GM20431 (cell line): Measurements from ENCODE around the gene INAFM2.

ENCODE experiments used
- in situ Hi-C: fragments of 300-500 bp; cut with MseI, MboI; formaldehyde crosslinking; loops from one replicate; pipeline ENCODE4 v1.15.0; 2020; ENCODE audit warnings: low sequenced_read_pairs; ENCODE audit not compliant: unreplicated experiment

INAFM2 gene

DNA sequence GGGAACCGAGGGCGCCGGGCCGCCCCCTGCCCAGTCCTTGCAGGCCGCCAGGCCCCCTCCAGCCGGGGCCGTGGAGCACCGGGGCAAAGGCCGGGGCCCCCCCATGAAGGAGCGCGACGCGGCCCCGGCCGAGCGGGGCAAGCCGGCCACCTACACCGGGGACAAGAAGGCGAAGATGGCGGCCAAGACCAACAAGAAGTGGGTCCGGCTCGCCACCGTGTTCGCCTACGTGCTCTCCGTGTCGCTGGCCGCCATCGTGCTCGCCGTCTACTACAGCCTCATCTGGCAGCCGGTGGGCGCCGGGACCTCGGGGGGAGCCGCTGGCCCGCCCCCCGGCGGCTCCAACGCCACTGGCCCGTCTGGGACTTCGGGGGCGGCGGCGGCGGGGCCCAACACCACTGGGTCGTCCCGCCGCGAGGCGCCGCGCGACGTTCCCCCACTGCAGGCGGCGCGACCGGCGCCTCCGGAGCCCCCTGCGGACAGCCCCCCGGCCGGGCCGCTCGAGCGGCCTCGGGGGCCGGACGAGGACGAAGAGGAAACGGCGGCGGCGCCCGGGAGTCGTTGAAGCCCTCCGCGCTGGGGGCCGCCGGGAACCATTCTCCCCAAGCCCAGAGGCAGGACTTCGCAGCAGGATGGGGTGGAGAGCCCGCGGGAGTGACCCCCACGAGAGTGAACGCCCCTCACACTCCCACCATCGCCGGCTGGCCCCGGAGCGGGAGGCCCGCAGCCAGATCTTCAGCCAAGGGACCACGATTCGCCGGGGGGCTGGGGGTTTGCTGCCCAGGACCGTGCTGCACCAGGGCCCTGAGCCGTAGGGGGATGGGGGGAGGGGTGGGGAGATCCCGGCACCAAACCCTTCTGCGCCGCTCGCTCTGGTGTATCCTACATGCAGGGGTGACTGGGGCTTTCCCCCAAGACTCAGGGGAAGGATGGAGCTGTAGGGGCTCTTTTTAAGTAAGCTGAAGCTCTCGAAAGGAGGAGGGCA, 753 bp downstream of the INAFM2 start:
- in situ Hi-C loops, result no loop called here

DNA sequence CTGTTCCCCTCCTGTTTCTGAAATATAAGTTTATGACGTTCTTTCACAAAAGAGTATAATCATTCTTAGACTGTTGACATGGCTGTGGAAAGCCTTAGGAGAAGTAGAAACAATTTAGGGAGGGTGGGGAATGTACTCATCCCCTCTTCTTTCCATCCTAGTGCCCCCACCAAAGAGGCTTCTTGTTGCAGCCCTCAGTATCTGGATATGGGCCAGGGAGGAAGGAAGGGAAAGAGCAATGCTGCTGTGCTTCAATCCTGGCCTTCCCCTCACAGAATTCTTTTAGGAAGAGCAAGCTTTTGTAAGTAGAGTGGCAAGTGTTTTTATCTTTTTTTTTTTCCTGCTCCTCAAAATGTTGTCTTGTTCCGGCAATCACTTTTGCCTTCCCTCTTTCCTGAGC, 1.7 kb downstream of the INAFM2 start:
- in situ Hi-C loops, result no loop called here

DNA sequence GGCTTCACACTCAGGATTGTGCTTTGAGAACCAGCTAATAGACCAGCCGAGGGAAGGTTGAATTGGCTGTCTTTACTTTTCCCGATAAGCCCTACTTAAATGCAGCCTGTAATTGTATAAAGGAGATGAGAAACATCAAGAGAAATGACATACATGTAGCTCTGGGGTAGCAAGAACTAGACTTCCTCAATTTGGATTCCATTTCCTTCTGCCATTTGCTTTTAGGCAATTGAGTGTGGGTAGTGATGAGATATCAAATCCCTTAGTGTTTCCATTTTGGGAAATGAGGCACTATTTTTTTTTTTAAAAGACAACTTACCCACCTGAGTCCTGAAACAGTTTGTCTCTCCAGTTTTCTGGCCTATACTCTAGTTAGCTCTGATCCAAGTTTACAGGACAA, 2.2 kb downstream of the INAFM2 start:
- in situ Hi-C loops, result no loop called here

DNA sequence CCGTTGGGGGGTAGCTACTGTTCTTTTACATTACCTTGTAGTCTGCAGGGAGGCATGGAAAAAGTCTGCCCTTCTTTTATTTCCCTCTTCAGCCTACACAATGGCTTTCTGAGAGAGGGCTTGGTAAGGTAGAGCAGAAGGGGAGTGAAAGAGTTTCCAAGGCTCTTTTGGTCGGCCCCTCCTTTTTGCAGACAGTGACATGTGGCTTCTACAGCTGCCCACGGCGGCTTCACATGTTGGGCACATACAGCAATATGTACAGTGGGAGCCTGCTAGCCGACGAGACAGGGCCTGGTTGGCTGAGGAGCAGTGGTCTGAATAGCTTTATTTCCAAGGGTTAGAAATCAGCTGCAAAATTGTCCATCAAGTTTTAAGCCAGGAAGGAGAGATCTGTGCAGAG, 4.0 kb downstream of the INAFM2 start:
- in situ Hi-C loops, result no loop called here

DNA sequence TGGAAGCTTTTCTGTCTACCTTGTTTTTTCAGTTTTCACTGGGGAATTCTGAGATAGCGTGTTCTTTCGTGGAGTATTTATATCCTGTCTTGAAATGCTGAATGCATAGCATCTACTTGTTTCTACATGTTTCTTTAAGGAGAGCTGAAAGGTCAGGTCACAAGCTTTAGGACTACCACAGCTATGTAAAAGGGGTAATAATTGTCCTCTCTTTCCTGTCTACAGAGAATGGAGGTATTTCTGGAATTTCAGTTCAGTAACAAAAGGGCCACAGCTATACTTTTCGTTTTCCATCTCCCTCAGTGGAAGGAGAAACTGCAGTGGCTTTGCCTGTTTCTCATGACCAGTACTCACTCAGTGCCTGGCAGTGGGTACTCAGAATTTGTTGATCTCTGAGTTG, 4.7 kb downstream of the INAFM2 start:
- in situ Hi-C loops, result no loop called here

DNA sequence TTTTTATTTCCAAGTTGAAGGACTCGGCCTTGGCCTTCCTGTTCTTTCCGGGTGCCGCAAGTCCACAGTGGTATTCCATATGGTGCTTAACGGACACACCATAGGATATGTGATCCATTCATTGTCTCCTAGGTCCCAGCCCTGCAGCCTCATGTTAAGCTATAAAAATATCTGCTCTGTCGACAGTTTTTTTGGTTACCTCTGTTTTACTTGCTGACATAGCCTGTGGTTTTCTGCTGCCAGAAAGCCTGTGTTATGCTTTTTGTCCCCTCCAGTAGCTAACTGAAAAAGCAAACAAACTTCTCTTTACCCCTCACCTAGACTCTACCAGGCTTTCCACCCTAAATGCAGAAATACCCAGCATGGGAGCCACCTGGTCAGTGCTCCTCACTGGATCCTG, 5.3 kb downstream of the INAFM2 start:
- in situ Hi-C loops, result no loop called here

DNA sequence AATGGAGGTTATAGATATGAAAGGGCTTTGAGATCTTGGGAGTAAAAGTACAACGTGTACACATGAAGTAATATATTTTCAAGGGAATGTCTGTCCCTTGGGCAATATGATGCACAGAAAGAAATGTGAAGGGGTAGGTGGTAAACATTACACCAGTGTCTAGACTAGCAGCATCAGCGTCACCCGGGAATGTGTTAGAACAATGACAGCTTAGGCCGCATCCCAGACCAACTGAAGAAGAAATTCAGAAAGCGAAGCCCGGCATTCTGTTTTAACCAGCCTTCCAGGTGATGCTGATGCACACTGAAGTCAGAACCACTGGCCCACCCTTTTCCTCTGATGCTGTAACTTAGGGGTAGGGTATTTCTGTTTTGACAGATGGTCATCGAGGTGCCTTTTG, 6.3 kb downstream of the INAFM2 start:
- in situ Hi-C loops, result no loop called here

DNA sequence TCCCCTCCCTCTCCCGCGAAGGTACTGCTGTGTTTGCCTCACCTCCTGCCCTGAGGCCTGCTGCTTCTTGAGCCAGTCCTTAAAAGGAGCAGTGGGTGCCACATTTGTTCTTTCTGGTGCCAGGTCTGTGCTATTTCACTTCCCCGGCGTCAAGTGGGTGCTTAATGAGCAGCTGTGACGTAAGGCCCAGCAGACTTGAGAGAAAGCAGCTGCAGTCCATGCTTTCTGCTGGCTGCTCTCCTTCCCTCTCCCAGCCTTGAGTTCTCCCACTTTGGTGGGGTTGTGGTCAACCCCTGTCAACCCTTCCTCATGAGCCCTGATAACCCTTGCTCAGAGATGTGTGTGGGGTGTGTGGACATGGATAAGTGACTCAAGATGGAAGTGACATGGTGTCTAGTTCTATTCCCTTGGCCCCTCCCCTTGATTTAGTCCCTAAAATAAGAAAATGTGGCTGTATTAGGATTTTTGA, 6.9 kb downstream of the INAFM2 start:
- in situ Hi-C loops, result no loop called here

DNA sequence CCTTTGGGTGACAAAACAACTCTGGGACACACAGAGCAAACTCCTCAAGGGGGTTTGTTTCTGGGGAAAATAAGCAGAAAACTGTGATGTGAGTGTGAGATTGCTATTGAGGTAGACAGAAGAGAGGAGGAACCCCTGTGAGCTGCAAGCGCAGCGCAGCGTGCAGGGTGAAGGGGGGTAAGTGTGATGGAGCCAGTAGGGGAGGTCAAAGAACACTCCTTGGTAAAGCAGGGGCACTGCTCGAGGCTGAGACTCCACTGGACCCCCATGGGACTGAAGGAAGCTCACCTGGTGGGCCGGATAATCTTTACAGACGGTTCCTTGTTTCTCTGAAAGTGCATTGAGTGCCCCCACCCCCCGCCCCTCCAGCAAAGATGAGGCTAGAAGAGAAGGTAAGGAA, 7.5 kb downstream of the INAFM2 start:
- in situ Hi-C loops, result no loop called here

DNA sequence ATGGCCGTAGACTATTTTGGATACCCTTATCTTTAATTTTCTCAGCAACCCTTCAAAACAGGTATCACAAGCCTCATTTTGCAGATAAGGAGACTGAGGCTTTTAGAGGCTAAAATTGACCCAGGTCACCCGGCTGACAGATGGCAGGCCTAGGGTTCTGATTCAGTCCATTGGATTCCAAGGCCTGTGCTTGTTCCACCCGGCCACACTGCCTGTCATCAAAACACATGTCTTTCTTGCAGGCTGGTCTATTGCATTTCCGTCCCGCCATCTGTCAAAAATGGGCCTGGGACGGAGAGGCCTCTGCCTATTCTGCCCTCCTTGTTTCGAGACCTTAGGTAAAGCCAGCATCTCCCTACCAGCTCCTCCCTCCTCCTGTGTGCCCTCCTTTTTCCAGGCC, 8.1 kb downstream of the INAFM2 start:
- in situ Hi-C loops, result no loop called here

DNA sequence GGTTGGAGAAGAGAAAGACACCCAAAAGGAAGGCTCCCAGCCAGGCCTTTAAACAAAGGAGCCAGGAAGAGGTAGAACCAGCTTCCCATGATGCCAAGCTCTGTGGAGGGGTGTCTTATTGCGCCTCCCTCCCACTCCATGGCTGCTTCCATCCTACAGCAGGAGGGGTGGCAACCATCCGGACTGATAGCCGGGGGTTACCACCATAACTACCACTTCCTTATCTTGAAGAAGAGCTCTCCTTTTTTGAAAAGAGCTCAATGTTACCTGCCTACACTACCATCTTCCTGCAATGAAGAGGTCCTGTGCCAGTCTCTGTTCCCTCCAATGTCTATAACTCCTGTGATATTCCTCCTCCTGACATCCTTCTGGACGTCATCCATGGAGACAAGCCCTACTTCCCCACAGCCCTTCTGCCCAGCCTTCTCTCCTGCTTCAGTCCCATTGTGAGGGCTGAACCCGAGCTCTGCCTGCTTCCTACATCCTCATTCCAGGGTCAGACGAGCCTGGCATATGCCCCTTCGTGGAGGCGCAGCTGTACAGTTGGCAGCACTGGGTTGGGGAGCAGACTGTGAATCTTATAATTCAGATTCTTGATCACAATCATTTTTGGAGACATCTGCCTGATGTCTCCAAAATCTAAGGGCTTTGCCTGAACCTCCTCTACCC, 8.8 kb downstream of the INAFM2 start:
- in situ Hi-C loops, result no loop called here

DNA sequence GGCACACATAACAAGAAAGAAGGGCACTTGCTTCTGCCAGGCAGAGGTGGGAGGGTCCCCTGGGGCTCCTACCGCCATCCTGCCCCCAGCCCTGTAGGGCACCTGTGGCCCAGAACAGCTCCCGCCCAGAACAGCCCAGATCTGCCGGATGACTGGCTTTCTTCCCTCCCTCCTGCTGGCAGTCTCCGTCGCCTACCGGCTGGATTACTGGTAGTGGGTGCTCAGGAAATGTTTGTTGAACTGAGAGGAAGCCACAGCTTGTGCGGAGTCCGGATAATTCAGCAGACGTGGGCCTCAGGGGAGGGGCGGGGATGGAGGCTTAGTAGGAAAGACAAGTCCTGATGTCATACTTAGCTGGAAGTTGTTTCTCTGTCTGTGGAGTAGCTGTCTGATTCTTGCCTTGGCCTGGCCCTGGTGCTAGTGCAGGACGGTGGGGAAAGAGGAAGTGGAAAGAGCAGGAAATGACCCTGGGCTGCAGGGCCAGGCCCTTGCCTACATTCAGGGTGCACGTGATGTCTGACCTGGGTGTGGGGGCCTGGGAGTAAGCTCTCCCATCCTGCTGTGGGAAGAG, 10.5 kb downstream of the INAFM2 start:
- in situ Hi-C loops, result no loop called here

DNA sequence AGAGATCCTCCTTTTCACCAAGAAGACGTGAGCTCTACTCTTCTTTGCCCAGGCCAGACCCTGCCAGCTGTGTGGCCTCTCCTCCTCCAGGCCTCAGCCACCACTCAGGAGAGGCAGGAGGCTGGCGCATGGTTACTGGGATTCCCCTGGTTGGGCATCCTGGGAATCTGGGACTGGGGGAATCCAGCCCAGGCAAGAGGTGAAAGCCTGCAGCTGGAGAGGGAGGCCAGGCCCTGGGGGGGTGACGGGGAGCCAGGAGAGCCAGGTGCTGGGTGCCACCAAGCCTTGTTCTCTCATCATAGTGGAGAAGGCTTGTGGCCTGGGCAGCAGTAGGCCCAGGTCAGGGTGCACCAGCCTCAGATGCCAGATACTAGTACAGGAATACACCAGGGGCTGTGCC, 11.0 kb downstream of the INAFM2 start:
- in situ Hi-C loops, result no loop called here

DNA sequence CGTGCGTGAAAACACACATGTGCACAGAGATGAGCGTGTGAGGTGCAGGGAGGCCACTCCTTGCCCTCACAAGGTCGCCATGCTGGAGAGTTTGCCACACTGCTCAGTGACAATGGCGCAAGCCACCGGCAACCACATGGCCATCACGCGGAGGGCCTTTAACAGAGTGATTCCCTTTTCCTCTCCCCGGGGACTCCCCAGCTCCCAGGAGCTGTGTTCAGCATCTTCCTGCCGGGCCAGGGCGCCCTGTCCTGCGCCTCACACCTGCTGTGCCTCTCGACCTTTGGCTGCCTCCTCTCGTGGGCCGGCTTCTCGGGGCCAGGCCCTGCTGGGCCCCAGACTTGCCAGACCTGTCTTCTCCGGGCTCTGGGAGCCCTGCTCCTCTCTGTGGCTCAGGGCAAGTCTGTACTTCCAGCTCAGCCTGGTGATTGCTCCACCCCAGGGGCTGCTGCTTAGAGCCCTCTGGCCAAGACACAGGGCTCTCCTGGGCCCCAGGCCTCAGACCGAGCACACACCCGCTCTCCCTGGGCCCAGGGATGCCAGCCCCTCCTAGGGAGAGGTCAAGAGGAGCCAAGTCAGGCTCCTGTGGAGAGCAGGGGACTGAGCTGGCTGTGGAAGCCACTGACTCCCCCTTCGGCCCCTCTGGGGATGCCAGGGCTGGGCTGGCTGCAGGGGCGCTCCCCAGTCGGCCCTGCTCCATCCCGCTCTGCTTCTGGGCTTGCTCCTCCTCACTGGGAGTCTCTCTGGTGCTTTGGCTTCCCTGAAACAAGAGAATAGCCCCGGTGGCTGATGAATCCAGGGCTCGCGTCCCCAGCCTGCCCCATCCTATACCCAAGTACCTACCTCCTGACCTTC, 11.7 kb downstream of the INAFM2 start:
- in situ Hi-C loops, result no loop called here

DNA sequence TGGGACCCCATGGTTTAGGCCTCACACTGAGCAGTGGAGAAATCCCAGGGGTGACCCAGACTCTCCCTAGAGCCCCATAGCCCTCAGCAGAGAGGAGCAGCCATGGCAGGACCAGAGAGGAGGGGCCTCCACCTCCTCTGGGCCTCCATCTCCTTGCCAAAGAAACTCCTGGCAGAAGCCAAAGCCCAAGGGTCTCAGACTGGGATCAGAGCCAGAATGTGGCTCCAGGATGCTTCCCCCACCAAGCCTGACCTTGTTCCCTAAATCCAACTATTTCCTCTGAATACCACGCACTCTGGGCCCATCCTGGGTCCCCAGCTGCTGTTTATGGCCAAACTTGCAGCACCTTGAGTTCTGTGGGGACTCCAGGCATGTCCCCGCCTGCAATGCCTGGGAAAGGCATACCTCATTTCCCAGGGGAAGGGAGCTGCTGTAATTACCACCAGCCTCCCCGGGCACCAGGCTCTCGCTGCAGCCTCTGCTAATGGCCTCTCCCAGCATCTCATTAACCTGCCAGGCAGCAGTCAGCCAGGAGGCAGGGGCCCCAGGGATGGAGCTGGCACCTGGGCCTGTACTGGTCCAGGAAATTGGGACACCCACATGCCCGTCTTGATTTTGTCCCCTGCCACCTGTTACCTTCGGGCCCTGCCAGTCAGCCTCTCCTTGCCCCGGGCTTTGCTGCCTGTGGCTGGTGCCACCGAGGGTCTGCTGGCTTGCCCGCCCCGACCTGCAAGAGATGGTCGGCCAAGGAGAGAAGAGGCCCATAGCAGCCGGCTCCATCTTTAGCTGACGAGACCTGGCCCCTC, 12.6 kb downstream of the INAFM2 start:
- in situ Hi-C loops, result no loop called here

DNA sequence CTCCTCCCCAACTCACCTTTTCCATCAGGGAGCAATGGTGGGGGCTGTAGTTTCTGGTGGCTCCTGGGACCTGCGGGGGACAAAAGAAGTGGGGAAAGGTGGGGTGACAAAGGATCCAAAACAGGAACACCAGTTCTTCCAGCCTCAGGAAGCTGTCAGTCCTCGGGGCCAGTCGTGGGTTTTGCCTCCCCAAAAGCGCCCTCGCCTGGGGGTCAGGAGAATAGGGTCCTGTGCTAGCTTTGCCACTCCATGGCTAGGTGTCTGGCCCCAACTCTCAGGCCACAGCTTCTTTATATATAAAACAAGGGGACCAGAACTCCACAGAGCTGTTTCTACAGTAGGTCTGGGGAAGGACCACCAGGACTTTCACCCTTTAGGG, 13.2 kb downstream of the INAFM2 start:
- in situ Hi-C loops, result no loop called here

DNA sequence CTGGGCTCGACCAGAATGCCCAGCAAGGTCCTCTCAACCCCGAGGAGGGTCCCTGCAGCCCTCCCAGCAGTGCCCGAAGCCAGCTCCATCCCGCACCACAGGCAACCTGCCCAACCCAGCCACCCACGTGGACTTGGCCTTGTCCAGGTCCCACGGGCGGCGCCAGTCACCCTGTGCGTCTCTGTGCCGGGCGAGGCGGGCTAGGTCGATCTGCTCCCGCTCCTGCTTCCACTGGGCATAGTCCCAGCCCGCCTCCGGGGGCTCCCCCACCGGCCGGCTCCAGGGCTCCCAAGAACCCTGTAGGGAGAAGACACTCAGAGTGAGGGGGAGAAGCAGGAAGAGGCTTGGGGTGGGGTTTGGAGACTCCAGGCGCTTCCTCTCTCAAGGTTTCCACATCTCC, 14.1 kb downstream of the INAFM2 start:
- in situ Hi-C loops, result no loop called here

DNA sequence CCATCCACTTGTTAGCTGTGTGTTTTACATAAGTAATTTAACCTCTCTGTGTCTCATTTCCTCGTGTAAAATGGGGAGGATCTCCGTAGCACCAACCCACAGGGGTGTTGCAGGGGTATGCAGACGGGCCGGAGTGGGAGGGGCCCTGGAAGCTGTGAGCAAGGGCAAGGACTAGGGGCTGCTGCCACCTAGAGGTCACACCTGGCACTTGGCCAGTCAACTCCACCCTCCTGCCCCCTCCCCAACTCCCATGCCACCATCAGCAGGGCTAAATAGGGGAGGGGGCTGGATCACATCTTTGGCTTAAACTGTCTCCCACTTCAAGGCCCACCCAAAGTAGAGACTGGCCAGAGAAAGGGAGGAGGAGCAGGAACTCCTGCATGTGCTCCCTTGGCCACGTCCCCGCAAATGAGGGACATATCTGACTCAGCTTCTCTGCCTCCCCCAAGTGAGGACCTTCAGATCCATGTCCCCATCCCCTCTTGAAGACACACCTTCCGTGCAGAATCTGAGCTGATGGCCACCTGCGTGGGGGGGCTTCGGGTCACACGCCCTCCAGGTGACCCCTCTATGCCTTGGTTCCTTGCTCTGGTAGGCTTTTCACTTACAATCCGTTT, 14.7 kb downstream of the INAFM2 start:
- in situ Hi-C loops, result no loop called here
